ENCODE results near the gene CST3.

The CST3 gene

GRCh38 chr20:23612396-23612795 lies 25.4 kb downstream of the CST3 start:
- TF ChIP-seq SIN3A (IDR thresholded peaks at IDR 0.05; ENCODE audit: borderline replicate concordance, insufficient read depth, low read length) (no peak), POLR2AphosphoS5 (IDR thresholded peaks at IDR 0.05; ENCODE audit: low read depth, low read length) (no peak), TAF1 (IDR thresholded peaks at IDR 0.05; ENCODE audit: borderline replicate concordance, insufficient read depth, low read length) (no peak), REST (IDR thresholded peaks at IDR 0.05; ENCODE audit: insufficient read depth in 1 of 2, low read depth in 2 of 2, low read length in 2 of 2) (no peak), FOXP2 (optimal IDR thresholded peaks at IDR 0.05; ENCODE audit: borderline replicate concordance, extremely low read depth, extremely low read length, insufficient read depth) (no peak)

GRCh38 chr20:23609486-23610109 lies 28.2 kb downstream of the CST3 start:
- no peak for TF ChIP-seq POLR2AphosphoS5 (IDR thresholded peaks at IDR 0.05; ENCODE audit: low read depth, low read length)
- TF ChIP-seq FOXP2 (optimal IDR thresholded peaks at IDR 0.05; ENCODE audit: borderline replicate concordance, extremely low read depth, extremely low read length, insufficient read depth), result no peak
- TF ChIP-seq TAF1 (IDR thresholded peaks at IDR 0.05; ENCODE audit: borderline replicate concordance, insufficient read depth, low read length), result no peak
- no peak for TF ChIP-seq SIN3A (IDR thresholded peaks at IDR 0.05; ENCODE audit: borderline replicate concordance, insufficient read depth, low read length)
- TF ChIP-seq REST (IDR thresholded peaks at IDR 0.05; ENCODE audit: insufficient read depth in 1 of 2, low read depth in 2 of 2, low read length in 2 of 2), result no peak

- TF ChIP-seq SIN3A (IDR thresholded peaks at IDR 0.05; ENCODE audit: borderline replicate concordance, insufficient read depth, low read length), result no peak
- TF ChIP-seq REST (IDR thresholded peaks at IDR 0.05; ENCODE audit: insufficient read depth in 1 of 2, low read depth in 2 of 2, low read length in 2 of 2), result no peak
- no peak for TF ChIP-seq FOXP2 (optimal IDR thresholded peaks at IDR 0.05; ENCODE audit: borderline replicate concordance, extremely low read depth, extremely low read length, insufficient read depth)
- no peak for TF ChIP-seq TAF1 (IDR thresholded peaks at IDR 0.05; ENCODE audit: borderline replicate concordance, insufficient read depth, low read length)
- TF ChIP-seq POLR2AphosphoS5 (IDR thresholded peaks at IDR 0.05; ENCODE audit: low read depth, low read length), result no peak
Observed at GRCh38 chr20:23608251-23608846, 29.4 kb downstream of the CST3 start.

GRCh38 chr20:23607497-23608245 lies 30.1 kb downstream of the CST3 start:
- no peak for TF ChIP-seq TAF1 (IDR thresholded peaks at IDR 0.05; ENCODE audit: borderline replicate concordance, insufficient read depth, low read length)
- no peak for TF ChIP-seq SIN3A (IDR thresholded peaks at IDR 0.05; ENCODE audit: borderline replicate concordance, insufficient read depth, low read length)
- TF ChIP-seq REST (IDR thresholded peaks at IDR 0.05; ENCODE audit: insufficient read depth in 1 of 2, low read depth in 2 of 2, low read length in 2 of 2), result no peak
- TF ChIP-seq FOXP2 (optimal IDR thresholded peaks at IDR 0.05; ENCODE audit: borderline replicate concordance, extremely low read depth, extremely low read length, insufficient read depth), result no peak

Data from PFSK-1 (cell line).